Caco-2 (cell line): ENCODE data around the gene HES4. TPM values are rescaled to one million over a fixed set of nuclear protein-coding genes. Genes with fewer than 3 reads are reported as not detected.
A peak's percentile ranks its signal among the peaks of the same experiment; 100 is the strongest.
"Not testable (repeated sequence)": the region's sequence is repeated elsewhere in the genome, so short reads cannot be mapped to it uniquely, and the experiment has no call there.

Source experiments
- BruUV-seq: library from RNA; stranded (reverse); fragments of 400-500 nt; replicated peaks from 2 replicates; lab custom pipeline; 2021; lab: Mats Ljungman, UMichigan
- CTCF ChIA-PET: fragments of 300-600 bp; sonication (Branson Sonifier 250); formaldehyde crosslinking; loops from one replicate; lab custom pipeline; 2022; ENCODE audit warnings: antibody characterized with exemption; lab: Charles Lee
- POLR2A ChIA-PET: fragments of 300-600 bp; sonication (Branson Sonifier 250); formaldehyde crosslinking; loops from one replicate; lab custom pipeline; 2022; ENCODE audit warnings: antibody characterized with exemption; lab: Charles Lee
- DNase-seq, 2 experiments: peaks; one replicate each; pipeline versions ENCODE4 v3.0.0 to v3.0.0-alpha.2; 2020 to 2022
- H3K27me3 ChIP-seq: replicated peaks from 2 replicates; pipeline ENCODE4 v1.6.0; 2011; ENCODE audit warnings: low read length; ENCODE audit not compliant: control insufficient read depth, insufficient read depth
- H3K36me3 ChIP-seq: 2 replicates; pipeline ENCODE4 v1.5.1; 2011; ENCODE audit warnings: low read length; ENCODE audit not compliant: control insufficient read depth, insufficient read depth
- H3K4me1 ChIP-seq: fragments of 250-450 bp; sonication (Bioruptor Pico); 2 replicates; pipeline ENCODE4 v1.5.1; 2020; ENCODE audit warnings: mild to moderate bottlenecking
- H3K4me3 ChIP-seq: 2 replicates; pipeline ENCODE4 v1.5.1; 2011; ENCODE audit warnings: low read depth, mild to moderate bottlenecking, control low read depth, low read length
- H3K9me3 ChIP-seq: fragments of 250-450 bp; sonication (Bioruptor Pico); 2 replicates; pipeline ENCODE4 v1.5.1; 2020; ENCODE audit warnings: mild to moderate bottlenecking, moderate library complexity
- H3K27ac Mint-ChIP-seq: one replicate; pipeline ENCODE4 v1.8.0; 2022; ENCODE audit warnings: mixed read lengths; ENCODE audit not compliant: unreplicated experiment
- H3K27me3 Mint-ChIP-seq: one replicate; pipeline ENCODE4 v1.8.0; 2022; ENCODE audit warnings: mixed read lengths; ENCODE audit not compliant: insufficient read depth, unreplicated experiment
- H3K36me3 Mint-ChIP-seq: one replicate; pipeline ENCODE4 v1.8.0; 2022; ENCODE audit warnings: mild to moderate bottlenecking, mixed read lengths; ENCODE audit not compliant: insufficient read depth, unreplicated experiment
- H3K4me1 Mint-ChIP-seq: one replicate; pipeline ENCODE4 v1.8.0; 2022; ENCODE audit warnings: low read depth, mixed read lengths; ENCODE audit not compliant: unreplicated experiment
- H3K4me3 Mint-ChIP-seq: one replicate; pipeline ENCODE4 v1.8.0; 2022; ENCODE audit warnings: mild to moderate bottlenecking, moderate library complexity, mixed read lengths; ENCODE audit not compliant: unreplicated experiment
- H3K9me3 Mint-ChIP-seq: one replicate; pipeline ENCODE4 v1.8.0; 2022; ENCODE audit warnings: mixed read lengths; ENCODE audit not compliant: unreplicated experiment
- intact Hi-C: fragments of 100-400 bp; cut with micrococcal nuclease; formaldehyde crosslinking; loops from one replicate; pipeline ENCODE4 v1.10.0; 2022; ENCODE audit not compliant: unreplicated experiment
- total RNA-seq: library from RNA; stranded (reverse); gene quantifications from 2 replicates; pipeline ENCODE4 v1.2.3, GENCODE V29; 2022
- TF ChIP-seq, protein P1 (sequence below), 2 experiments: fragments of 200-600 bp in 1 of 2; IDR thresholded peaks; 1 replicate in 1 of 2; 2 replicates in 1 of 2; pipeline versions ENCODE4 v1.5.1 to v1.8.0; 2011 to 2022; ENCODE audit warnings: antibody characterized with exemption in 1 of 2, control low read depth in 1 of 2, inconsistent platforms in 1 of 2, low read depth in 1 of 2, low read length in 1 of 2, mild to moderate bottlenecking in 1 of 2, moderate library complexity in 1 of 2; ENCODE audit not compliant: insufficient read depth in 1 of 2, severe bottlenecking in 1 of 2, unreplicated experiment in 1 of 2

HES4 gene
- total RNA-seq, 1 experiment from 2014 or later = 53.8 TPM

DNA sequence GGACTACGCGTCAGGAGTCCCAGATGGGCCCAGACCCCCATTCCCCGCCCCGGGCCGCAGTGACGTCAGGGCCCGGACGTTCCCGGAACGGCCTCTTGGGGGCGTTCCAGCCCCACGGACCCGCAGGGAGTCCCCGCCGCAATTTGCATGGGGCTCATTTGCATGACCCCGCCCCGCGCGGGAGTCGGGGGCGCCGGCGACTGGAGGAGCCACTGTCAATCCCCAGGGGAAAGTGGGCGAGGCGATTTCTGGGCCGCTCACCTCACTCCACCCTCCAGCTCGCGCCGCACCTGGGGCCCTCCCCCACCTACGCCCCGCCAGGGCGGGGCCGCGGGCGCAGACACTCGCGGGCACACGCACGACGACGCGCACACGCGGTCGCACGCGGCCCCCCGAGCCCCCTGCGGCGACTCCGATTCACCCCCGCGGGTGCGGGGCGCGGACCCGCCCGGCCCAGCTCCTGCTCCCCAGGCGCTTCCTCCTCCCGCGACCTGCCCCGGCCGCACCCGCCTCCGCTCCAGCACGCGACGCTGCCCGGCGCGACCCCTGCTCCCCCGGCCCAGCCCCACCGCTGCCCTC is 33.2 kb upstream of the HES4 start:
- H3K4me3 Mint-ChIP-seq = no peak overlapping the region
- DNase-seq = no peak
- BruUV-seq = no TSS peak
- H3K27me3 ChIP-seq = no peaks in the 10 kb centered on the region
- peaks cover 28% of the 10 kb centered on the region for H3K36me3 Mint-ChIP-seq
- no peak overlapping the region for H3K4me3 ChIP-seq
- H3K4me1 Mint-ChIP-seq = peaks cover 5% of the 10 kb centered on the region
- H3K27ac Mint-ChIP-seq = no peak overlapping the region
- H3K9me3 Mint-ChIP-seq = no peaks in the 10 kb centered on the region
- ChIA-PET POLR2A (no interaction called here), CTCF (no interaction called here)
- H3K4me1 ChIP-seq = peaks cover 10% of the 10 kb centered on the region
- H3K27me3 Mint-ChIP-seq = no peaks in the 10 kb centered on the region
- no peaks in the 10 kb centered on the region; the same call in 1 of the 2 replicates for H3K36me3 ChIP-seq
- no peaks in the 10 kb centered on the region for H3K9me3 ChIP-seq
- TF ChIP-seq, protein P1, sequence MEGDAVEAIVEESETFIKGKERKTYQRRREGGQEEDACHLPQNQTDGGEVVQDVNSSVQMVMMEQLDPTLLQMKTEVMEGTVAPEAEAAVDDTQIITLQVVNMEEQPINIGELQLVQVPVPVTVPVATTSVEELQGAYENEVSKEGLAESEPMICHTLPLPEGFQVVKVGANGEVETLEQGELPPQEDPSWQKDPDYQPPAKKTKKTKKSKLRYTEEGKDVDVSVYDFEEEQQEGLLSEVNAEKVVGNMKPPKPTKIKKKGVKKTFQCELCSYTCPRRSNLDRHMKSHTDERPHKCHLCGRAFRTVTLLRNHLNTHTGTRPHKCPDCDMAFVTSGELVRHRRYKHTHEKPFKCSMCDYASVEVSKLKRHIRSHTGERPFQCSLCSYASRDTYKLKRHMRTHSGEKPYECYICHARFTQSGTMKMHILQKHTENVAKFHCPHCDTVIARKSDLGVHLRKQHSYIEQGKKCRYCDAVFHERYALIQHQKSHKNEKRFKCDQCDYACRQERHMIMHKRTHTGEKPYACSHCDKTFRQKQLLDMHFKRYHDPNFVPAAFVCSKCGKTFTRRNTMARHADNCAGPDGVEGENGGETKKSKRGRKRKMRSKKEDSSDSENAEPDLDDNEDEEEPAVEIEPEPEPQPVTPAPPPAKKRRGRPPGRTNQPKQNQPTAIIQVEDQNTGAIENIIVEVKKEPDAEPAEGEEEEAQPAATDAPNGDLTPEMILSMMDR (IDR thresholded peaks at IDR 0.05; ENCODE audit: insufficient read depth in 1 of 2, low read depth in 1 of 2, low read length in 1 of 2, severe bottlenecking in 1 of 2, unreplicated experiment in 1 of 2) = no peak
- intact Hi-C loops = no loop called here

DNA sequence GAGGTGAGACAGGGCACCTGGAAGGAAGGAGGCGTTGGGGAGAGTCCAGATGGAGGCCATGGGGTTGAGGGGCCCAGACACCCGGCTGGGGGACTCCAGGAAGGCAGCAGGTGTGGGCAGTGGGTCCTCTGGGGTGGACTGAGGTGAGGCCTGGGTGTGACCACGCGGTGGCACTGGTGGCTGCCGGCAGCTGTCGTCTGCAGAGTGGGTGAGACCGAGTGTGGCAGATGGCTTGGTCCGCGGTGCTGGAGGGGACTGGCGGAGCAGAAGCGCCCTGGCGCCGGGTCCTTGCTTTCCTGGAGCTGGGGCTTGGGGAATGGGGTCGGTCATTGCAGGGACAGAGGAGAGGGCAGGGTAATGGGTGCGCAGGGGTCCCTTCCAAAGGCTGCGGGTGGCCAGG is 32.5 kb upstream of the HES4 start:
- Mint-ChIP-seq H3K27ac (peak overlapping the region; percentile 85), H3K4me3 (no peak overlapping the region), H3K27me3 (no peaks in the 10 kb centered on the region), H3K4me1 (peaks cover 5% of the 10 kb centered on the region), H3K9me3 (no peaks in the 10 kb centered on the region), H3K36me3 (peaks cover 31% of the 10 kb centered on the region)
- POLR2A ChIA-PET = no interaction called here
- TF ChIP-seq, protein P1 (IDR thresholded peaks at IDR 0.05; ENCODE audit: insufficient read depth in 1 of 2, low read depth in 1 of 2, low read length in 1 of 2, severe bottlenecking in 1 of 2, unreplicated experiment in 1 of 2) = no peak
- H3K36me3 ChIP-seq = no peaks in the 10 kb centered on the region
- CTCF ChIA-PET = no interaction called here
- H3K9me3 ChIP-seq = no peaks in the 10 kb centered on the region
- intact Hi-C loops = no loop called here
- H3K4me3 ChIP-seq = no peak overlapping the region
- no peak for DNase-seq
- no TSS peak for BruUV-seq
- H3K27me3 ChIP-seq = no peaks in the 10 kb centered on the region
- H3K4me1 ChIP-seq = peaks cover 3% of the 10 kb centered on the region; the same call in 1 of the 2 replicates

DNA sequence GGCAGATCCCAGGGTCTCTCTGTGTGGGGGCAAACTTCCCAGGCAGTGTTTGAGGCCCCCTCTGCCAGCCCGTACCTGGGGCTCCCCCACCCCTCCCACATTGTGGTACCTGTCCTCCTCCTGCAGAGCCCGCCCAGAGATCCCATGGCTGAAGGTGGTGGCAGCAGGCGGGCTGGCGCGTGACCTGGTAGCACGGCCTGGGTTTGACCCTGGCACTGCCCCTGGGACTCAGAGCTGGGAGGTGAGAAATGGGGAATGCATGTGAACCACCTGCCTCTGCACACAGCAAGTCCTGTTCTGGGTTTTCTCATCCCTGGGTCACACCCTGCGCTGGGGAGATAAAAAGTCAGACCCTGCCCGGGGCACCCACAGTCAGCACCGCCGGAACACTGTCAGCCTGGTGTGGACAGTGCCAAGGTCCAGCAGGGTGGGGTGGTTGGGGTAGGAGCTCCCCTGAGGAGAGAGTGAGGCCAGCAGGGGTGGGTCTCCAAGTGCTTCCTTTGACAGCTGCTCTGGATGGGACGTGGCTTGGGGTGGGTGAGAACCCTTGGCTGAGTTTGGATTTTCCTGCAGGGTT is 31.9 kb upstream of the HES4 start:
- TF ChIP-seq, protein P1 (IDR thresholded peaks at IDR 0.05; ENCODE audit: insufficient read depth in 1 of 2, low read depth in 1 of 2, low read length in 1 of 2, severe bottlenecking in 1 of 2, unreplicated experiment in 1 of 2) = no peak
- Histone ChIP-seq H3K27me3 (no peaks in the 10 kb centered on the region), H3K4me1 (0 out of 2 replicates have a peak, but pooled peaks cover 3% of the 10 kb centered on the region), H3K36me3 (no peaks in the 10 kb centered on the region), H3K4me3 (no peak overlapping the region), H3K9me3 (no peaks in the 10 kb centered on the region)
- no peak for DNase-seq
- H3K27ac Mint-ChIP-seq = peak overlapping the region; percentile 85
- H3K27me3 Mint-ChIP-seq = no peaks in the 10 kb centered on the region
- BruUV-seq = no TSS peak
- no peak overlapping the region for H3K4me3 Mint-ChIP-seq
- intact Hi-C loops = no loop called here
- no peaks in the 10 kb centered on the region for H3K9me3 Mint-ChIP-seq
- H3K4me1 Mint-ChIP-seq = peaks cover 5% of the 10 kb centered on the region
- ChIA-PET POLR2A (no interaction called here), CTCF (no interaction called here)
- H3K36me3 Mint-ChIP-seq = peaks cover 37% of the 10 kb centered on the region

DNA sequence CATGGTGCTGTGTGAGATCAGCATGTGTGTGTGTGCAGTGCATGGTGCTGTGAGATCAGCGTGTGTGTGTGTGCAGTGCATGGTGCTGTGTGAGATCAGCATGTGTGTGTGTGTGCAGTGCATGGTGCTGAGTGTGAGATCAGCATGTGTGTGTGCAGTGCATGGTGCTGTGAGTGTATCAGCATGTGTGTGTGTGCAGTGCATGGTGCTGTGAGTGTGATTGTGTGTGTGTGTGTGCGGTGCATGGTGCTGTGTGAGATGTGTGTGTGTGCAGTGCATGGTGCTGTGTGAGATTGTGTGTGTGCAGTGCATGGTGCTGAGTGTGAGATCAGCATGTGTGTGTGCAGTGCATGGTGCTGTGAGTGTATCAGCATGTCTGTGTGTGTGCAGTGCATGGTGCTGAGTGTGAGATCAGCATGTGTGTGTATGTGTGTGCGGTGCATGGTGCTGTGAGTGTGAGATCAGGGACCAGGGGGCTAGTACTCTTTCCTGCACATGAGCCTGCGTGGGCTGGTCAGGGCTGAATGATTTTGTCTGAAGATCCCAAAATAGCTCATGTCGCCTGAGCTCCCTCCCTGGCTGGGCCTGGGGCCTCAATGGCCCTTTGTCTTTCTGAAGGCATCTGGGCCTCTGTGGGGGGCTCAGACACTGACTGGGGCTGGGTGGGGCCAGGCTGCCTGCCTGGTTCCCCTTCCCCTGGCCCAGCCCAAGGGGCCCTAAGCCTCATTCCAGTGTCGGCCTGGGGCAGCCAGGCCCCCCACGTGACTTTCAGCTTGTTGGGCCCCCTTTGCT is 31.2 kb upstream of the HES4 start:
- DNase-seq, BruUV-seq, H3K27me3 Mint-ChIP-seq, H3K4me1 ChIP-seq, H3K9me3 ChIP-seq, H3K27ac Mint-ChIP-seq, H3K9me3 Mint-ChIP-seq, H3K27me3 ChIP-seq, POLR2A ChIA-PET, H3K4me3 Mint-ChIP-seq, H3K4me1 Mint-ChIP-seq, intact Hi-C loops, H3K36me3 ChIP-seq, H3K4me3 ChIP-seq, CTCF ChIA-PET: not testable (repeated sequence)
- peaks cover 35% of the 10 kb centered on the region for H3K36me3 Mint-ChIP-seq
